ENCODE measurements around the gene VTCN1.

DNA sequence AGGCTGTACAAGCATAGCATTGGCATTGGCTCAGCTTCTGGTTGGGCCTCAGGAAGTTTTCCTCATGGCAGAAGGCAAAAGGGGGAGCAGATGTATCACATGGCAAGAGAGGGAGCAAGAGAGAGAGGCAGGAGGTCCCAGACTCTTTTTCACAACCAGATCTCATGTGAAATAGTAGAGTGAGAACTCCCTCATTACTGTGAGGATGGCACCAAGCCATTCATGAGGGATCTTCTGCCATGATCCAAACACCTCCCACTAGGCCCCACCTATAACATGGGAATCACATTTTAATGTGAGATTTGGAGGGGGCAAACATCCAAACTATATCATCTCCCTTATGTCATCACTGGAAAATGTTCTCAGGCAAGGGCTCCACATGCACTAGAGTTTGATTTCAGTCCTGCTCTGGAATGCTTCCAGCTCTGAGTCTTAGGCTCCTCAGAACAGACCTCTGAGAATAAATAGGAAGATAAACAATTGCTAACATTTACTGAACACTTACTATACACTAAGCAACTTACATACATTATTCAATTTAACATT is 39.4 kb upstream of the VTCN1 start:
- TF ChIP-seq, protein P1, sequence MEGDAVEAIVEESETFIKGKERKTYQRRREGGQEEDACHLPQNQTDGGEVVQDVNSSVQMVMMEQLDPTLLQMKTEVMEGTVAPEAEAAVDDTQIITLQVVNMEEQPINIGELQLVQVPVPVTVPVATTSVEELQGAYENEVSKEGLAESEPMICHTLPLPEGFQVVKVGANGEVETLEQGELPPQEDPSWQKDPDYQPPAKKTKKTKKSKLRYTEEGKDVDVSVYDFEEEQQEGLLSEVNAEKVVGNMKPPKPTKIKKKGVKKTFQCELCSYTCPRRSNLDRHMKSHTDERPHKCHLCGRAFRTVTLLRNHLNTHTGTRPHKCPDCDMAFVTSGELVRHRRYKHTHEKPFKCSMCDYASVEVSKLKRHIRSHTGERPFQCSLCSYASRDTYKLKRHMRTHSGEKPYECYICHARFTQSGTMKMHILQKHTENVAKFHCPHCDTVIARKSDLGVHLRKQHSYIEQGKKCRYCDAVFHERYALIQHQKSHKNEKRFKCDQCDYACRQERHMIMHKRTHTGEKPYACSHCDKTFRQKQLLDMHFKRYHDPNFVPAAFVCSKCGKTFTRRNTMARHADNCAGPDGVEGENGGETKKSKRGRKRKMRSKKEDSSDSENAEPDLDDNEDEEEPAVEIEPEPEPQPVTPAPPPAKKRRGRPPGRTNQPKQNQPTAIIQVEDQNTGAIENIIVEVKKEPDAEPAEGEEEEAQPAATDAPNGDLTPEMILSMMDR (IDR thresholded peaks at IDR 0.05): no peak
- no peak for TF ChIP-seq ZFX (IDR thresholded peaks at IDR 0.05; ENCODE audit: borderline replicate concordance)

All from 22Rv1 (cell line).